Fibroblast of gingiva (primary cell): ENCODE results near the gene LDLRAD3.
A peak's percentile ranks its signal among the peaks of the same experiment; 100 is the strongest.
"Not testable (repeated sequence)": the region's sequence is repeated elsewhere in the genome, so short reads cannot be mapped to it uniquely, and the experiment has no call there.

Experiments
- DNase-seq: peaks from one replicate; pipeline ENCODE4 v3.0.0-alpha.2; 2011; ENCODE audit warnings: low read depth

LDLRAD3 gene

DNA sequence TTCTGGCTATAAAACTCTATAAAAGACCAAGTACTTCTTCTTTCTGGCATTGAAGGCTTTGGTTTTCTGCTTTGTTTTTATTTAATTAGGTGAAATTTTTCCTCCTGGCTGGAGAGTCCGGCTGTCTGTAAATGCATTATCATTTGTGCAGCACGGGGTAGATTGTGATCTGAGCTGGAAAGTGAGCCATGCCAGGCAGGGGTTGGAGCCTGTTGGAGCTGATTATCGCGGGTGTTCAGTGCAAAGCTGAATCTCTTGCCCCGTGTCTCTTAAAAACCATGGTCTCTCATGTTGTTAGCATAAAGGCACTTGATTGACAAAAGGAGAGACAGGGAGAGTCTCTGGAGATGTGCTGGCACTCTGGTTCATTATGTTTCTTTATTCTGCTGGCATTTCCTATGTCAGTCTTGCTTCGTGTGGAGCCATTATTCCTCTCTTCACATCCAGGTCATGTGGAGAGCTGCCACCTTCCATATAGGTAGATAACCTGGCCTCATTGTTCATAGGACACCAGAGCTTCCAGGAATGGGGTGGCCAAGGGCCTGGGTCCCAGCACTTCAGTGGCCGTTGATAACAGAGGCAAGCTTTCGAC lies 75.2 kb downstream of the LDLRAD3 start:
- DNase-seq: no peak

DNA sequence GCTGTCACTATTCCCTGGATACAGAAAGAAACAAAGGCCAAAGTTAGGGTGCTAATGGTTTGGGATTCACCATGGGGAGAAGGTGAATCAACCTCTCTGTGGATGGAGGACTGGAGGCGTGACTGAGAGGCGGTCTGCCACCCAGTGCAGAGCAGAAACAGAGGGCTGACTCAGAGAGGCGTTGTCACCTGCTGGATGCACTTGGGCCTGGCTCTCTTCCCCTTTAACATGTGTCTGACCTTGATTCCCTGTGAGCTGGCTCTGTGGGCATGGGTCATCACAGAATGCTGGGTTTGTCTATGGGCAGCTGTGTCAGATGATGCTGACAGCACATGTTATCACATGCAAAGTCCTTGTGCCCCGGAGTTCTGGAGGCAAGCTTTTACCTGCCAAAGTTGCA lies 75.9 kb downstream of the LDLRAD3 start:
- no peak for DNase-seq

DNA sequence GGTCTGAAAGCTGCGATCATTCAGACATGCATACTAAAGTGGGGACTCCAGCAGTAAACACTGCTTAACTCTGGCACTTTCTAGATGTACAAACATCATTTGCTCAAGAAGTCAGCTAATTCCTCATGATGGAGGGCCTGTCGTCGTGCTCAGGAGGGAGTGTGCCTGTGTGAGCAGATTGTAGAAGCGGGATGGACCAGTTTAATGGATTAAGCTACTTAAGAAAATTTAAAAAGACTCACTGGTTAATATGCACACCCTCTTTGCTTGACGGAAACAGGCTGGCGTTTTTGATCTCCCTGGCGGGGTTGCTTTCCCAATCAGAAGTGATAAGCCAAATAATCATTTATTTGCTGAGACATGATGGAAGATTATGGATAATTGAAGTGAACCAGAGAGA lies 79.0 kb downstream of the LDLRAD3 start:
- DNase-seq: no peak

DNA sequence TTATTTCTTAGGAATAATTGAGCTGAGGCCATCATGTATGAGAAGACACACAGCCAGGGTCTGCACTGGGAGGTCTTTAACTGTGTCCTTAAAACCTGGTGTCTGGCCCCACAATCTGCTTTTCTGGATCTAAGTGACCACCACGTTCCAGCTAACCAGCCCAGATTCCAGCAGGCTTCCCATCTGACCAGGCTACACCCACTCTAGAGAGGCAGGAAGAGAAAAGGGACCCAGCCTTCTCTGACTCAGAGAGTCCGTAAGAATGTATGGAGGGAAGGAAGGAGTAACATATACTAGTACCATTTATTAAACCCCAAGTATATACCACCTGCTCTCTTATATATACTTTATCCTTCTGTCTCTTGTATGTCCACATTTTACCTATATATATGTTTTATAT lies 80.1 kb downstream of the LDLRAD3 start:
- DNase-seq: no peak

DNA sequence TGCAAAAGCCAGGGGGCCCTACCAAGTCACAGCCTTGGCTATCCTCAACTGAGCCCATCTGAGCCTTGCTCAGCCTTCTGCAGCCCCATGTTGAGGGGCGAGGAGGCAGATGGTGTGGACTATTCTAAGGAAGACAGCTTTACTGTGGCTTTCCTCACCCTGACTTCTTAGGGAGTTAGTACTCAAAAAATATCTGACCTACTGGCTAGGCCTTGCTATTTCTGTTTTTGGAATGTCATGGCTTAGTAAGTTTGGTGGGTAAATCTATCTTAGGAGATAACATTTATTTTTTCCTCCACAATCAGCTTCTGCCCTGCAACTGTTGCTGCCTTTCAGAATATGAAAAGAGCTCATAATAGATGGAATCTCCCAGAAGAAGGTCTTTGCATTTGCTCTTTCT lies 80.9 kb downstream of the LDLRAD3 start:
- no peak for DNase-seq

DNA sequence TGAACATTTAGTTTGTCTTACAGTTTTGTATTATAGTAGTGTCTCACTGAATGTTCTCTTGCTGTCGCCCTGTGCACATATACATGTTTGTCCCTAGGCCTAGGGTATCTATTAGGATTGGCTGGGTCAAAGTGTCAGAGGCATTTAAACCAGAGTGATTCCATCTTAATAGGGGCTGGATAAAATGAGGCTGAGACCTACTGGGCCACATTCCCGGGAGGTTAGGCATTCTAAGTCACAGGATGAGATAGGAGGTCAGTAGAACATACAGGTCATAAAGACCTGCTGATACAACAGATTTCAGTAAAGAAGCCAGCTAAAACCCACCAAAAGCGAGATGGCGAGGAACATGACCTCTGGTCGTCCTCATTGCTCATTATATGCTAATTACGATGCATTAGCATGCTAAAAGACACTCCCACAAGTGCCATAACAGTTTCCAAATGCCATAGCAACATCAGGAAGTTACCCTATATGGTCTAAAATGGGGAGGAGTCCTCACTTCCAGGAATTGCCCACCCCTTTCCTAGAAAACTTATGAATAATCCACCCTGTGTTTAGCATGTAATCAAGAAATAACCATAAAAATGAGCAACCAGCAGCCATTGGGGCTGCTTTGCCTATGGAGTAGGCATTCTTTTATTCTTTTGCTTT lies 82.6 kb downstream of the LDLRAD3 start:
- DNase-seq: no peak

DNA sequence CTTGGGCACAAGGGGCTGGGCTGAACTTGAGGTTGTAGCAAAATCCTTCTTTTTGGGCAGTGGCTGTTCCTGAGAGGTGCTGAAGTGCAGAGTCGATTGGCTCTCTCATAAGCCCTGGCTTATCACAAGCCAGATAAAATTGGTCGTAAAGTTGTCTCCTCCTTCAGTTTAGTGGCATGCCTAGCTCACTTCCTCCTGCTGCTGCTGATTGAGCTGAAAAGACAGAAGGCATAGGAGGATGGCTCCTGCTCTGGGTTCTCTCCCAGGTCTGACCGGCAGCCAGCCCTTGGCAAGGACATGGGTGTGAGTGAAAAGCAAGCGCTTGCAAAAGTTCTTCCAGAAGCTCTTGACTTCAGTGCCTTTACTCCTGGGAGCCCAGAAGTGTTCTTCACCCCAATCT lies 83.9 kb downstream of the LDLRAD3 start:
- DNase-seq: no peak

DNA sequence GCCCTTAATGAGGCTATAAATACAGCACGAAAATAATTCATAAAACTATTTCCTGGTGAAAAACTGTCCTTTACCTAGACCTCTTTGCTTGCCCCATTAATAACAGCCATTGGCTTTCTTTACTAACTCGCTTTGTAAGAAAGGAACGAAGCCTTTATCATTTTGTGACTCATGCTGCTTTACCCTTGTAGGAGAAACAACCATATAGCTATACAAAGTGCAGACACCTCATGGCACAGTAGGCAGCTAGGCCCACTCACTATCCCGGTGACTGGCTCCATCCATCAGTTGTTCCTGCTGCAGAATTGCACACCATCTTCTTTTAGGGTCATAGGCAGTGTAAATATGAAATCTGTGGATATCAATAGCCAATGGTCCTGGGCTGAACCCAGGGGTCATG lies 85.8 kb downstream of the LDLRAD3 start:
- no peak for DNase-seq

DNA sequence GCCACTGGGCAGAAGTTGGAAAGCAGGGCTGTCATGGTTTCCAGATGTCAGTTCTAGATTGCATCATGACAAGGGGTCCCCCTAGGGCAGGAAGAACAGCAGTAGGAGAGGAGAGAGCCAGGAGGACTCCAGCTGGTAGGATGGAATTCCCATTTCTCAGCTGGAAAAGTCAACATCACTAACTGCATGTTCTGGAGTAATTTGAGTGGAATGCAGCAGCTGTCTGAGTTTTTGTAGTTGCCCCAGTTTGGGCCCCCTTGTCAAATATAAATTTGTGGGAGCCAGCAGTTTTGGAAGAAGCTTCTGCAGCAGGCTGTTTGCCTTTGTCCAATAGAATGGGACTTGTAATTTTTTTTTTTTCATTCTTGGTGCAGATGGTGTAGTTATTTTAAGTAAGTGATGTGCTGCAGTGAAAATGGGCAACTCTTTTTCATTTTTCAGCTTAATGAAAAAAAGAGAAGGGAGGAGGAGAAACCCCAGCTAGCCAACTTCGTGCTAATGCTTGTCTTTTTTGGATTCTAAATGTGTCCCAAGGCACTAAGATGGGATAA lies 86.9 kb downstream of the LDLRAD3 start:
- peak; percentile 72 for DNase-seq

DNA sequence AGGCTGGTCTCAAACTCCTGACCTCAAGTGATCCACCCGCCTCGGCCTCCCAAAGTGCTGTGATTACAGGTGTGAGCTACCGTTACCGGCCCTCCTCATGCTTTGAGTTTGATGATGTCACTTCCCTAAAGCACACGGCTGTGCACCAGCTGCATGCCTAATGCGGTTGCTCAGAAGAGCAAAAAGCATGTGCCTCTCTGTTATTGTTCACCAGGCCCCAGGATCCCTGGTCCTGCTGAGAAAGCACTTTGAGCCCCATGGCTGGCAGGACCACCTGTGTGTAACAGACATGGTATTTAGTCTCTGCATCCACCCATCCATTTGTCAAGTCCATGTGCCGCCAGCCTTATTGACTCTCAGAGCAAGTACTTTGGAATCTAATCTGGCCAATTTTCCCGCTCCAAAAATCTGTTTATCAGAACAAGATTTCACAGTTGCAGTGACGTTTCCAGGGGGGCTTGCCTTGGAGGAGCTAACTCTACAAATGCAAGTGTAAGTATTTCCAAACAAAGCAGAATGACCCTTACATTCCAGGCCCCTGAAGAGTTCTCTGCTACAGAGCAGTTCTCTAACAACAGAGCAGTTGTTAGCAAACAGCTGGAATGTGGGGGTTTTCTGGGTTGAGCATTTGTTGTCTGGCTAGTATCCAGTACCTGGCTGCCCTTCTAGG lies 89.4 kb downstream of the LDLRAD3 start:
- DNase-seq: no peak

DNA sequence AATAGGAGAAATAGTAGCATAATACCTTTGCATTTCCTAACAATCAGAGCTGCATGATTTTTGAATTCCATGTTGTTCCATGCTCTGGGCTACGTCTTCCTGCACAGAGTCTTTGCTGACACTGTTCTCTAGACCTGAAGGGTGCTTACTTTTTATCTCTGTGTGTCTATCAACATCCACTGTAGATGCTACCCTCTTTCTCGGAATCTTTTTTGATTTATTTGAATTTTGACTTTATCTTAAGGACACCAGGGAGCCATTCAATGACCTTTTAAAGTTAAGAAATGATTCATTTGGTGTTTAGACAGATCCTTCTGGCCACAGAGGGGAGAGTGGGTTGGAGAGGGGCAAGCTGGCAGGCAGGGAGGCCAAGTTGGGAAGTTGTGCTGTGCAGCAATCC lies 90.1 kb downstream of the LDLRAD3 start:
- DNase-seq: no peak

DNA sequence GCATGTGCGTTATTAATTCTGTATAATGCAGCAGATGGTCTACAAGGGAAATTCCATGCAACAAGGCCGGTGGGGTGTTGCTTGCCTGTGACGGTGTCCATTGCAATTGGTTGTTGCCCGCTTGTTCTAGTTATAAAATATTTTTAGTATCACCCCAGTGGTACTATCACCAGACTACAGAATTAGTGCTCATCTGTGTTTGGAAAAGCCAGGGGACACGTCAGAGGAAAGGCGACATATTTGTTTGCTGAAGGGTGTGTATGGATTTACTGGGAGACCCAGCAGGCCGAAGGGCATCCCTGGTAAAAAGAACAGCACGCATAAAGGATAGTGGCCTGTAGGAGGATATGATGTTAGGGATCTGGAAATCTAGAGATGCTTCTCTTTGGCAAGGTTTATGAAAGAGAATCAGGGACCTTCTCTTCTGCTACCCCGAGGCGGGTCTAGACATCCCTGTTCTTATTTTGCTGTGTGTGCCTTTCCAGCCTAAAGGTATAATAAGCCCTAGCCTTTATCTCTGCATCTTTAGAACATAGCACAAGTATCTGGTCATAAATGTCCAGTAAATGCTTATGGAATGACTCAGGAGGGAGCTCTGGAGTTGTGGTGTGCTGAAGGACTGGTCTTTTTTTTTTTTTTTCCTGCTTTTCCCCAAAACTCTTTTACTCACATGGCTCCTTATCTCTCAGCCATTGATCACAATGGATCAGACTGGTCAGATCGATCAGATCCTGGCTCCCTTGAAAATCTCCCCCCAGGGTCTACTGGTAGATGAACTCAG lies 90.9 kb downstream of the LDLRAD3 start:
- DNase-seq: peak; percentile 53

DNA sequence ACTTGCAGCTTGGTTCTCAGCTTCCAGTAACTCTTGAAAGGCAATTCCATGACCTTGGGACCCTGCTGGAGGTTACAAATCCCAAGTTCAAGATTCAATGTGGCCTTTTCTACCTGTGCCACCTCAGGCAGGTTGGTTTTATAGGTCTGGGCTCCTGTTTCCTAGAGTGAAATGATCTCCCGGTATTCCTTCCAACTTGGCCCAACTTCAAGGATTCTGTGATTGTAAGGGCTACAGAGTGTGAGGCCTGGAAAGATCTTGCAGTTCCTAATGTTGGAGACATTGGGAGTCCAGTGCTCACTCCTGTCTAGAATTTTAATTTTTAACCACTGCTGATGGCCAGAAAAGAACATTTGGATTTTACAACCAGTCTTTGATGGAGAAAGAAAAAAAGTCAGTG lies 91.6 kb downstream of the LDLRAD3 start:
- DNase-seq: no peak

DNA sequence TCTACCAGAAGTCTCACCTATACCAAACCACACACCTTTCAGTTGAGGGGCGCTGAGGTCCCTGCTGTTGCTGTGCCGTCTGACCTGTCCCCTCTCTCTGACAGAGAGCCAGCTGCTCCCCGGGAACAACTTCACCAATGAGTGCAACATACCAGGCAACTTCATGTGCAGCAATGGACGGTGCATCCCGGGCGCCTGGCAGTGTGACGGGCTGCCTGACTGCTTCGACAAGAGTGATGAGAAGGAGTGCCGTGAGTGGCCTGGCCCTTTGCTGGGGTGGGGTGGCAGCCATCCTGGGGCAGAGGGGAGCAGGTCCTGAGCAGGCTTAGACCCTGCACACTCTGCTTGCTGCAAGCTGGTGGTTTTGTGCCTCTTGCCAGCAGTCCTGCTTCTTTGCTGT lies 92.1 kb downstream of the LDLRAD3 start:
- no peak for DNase-seq

DNA sequence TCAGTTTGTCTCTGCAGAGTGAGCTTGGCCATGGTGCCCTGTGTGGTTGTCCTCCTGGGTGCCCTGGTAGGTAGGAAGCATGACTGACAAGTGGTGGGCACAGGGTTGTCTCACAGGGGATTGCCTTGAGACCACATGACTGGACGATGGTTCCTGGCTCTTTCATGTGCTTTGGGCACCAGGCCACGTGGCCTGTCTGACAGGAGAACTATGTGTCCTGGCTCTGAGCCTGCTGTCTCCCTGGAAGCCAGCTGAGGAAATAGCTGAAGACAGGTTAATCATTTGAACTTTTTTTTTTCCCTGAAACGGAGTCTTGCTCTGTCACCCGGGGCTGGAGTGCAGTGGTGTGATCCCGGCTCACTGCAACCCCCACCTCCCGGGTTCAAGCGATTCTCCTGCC lies 93.2 kb downstream of the LDLRAD3 start:
- DNase-seq: no peak

DNA sequence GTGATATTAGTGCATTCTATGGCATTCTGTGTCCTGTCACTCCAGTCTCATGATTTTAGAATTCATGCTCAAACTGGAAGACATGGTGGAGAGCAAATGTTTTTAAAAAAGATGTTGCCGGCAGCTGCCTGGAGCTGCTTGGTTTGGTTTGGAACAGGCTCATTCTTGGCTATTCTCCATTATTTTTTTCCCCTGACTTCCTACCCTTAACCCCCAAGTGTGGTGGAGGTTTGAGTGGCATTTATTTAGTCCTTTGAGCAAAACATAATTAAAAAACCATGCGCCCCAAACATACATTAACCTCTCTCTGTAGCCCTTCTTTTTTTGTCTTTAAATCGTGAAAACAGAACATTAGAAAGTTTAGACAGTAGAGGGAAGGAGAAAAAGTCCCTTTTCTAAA lies 94.7 kb downstream of the LDLRAD3 start:
- no peak for DNase-seq

DNA sequence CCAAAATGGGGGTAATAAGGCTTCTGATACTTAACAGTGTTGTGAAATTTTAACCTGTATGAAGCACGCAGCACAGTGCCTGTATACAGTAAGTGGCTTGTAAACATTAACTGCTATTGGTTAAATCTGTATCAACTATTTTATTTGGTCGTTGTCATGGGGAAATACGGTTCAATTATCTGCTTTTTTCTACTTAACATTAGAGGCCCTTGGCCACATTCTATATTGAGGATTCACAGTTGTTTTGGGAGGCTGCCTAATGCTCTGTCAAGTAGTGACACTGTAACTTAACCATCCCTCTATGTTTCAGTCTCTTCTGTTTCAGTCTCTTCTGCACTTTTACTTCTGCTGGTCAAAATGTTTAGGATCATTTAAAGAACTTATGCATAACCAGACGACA lies 95.6 kb downstream of the LDLRAD3 start:
- no peak for DNase-seq

DNA sequence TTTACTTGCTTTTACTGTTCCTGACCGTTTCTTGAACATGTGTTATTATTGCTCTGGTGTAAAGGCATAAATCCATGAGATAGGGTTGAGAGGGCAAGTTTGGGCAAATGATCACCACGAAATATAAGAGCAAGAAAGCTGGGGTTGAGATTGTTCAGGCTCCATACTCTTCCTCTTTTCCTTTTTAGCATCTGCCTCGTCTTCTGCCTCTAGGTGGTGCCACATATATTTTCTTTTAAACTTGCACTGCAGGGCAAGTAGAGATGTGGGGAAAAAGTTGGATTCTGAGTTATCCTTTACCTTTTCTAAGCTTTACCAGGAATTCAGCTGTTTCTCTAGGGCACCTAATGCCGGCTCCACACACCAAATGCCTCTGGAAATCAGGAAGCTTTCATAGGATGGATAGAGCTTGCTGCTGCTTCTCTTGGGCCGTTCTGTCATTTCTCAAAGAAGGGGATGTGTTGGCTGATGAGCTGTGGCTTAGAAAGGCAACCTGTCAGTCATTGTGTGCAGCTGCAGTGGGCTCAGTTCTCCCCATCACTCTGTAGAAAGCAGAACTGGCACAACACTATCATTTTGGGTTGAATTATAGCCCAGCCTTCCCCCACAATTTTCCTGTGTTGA lies 98.2 kb downstream of the LDLRAD3 start:
- DNase-seq: peak; percentile 15

DNA sequence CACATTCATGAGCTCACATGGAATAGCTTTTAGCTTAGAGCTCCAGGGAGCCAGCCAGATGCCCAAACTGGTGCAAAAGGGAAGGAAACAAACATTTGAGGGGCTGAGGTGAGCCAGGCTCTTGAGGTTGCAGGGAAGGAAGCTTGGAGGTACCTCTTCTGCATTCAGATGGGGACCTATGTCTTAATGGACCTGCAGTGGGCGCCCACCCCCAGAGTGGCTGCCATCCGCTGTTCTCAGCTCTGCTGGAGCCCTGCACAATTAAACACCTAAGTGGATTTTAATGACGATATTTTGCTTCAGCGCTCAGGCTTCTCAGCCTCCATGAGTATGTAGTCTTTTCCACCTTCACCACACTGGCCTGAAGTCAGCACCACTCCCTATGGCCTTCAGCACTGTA lies 100.8 kb downstream of the LDLRAD3 start:
- DNase-seq: no peak

DNA sequence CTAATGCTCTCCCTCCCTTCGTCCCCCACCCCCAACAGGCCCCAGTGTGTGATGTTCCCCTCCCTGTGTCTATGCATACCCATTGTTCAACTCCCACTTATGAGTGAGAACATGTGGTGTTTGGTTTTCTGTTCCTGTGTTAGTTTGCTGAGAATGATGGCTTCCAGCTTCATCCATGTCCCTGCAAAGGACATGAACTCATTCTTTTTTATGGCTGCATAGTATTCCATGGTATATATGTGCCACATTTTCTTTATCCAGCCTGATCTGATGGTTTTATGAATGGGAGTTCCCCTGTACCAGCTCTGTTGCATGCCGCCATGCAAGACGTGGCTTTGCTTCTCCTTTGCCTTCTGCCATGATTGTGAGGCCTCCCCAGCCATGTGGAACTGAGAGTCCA lies 102.1 kb downstream of the LDLRAD3 start:
- DNase-seq: not testable (repeated sequence)

DNA sequence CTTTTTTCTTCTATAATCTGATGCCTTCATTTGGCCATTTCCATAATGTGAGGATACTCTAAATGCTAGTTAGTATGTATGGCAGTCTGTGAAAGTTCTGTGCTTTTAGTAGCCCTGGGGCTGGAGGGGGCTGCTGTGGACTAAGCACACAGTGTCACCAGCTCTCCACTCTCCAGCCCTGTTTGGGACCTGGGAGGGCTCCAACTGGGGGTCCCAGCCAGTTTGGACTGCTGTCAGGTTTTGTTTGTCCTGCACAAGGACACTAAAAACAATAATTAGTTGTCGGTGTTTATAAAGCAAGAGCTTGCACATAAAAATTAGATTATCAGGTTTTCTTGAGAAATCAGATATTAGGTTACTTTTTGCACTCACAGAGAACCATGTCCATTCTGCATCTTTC lies 103.1 kb downstream of the LDLRAD3 start:
- no peak for DNase-seq

DNA sequence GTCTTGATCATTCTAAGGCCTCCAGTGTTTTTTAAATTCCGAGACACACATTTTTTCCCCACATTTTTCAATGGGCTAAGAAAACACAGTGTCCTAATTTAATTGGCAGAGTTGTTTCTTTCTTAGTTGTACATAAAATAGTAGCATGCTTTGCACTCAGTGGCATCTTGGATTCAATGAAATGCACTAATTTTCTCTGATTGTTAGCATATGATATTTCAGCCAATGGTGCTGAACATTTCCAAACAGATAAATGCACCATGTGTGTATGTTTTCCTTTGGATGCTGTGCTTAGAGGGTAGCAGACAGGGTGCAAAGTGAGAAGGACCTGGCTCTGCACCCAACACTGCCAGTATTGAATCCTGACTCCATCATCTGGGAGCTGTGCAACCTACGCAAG lies 103.5 kb downstream of the LDLRAD3 start:
- no peak for DNase-seq
